Fibroblast of peridontal ligament (primary cell): ENCODE measurements around the gene SLC30A7.
"Not testable (repeated sequence)": the region's sequence is repeated elsewhere in the genome, so short reads cannot be mapped to it uniquely, and the experiment has no call there.

Source experiments
- DNase-seq: peaks from one replicate; pipeline ENCODE4 v3.0.0-alpha.2; 2010; ENCODE audit errors: extremely low read depth

SLC30A7 gene, protein sequence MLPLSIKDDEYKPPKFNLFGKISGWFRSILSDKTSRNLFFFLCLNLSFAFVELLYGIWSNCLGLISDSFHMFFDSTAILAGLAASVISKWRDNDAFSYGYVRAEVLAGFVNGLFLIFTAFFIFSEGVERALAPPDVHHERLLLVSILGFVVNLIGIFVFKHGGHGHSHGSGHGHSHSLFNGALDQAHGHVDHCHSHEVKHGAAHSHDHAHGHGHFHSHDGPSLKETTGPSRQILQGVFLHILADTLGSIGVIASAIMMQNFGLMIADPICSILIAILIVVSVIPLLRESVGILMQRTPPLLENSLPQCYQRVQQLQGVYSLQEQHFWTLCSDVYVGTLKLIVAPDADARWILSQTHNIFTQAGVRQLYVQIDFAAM

DNA sequence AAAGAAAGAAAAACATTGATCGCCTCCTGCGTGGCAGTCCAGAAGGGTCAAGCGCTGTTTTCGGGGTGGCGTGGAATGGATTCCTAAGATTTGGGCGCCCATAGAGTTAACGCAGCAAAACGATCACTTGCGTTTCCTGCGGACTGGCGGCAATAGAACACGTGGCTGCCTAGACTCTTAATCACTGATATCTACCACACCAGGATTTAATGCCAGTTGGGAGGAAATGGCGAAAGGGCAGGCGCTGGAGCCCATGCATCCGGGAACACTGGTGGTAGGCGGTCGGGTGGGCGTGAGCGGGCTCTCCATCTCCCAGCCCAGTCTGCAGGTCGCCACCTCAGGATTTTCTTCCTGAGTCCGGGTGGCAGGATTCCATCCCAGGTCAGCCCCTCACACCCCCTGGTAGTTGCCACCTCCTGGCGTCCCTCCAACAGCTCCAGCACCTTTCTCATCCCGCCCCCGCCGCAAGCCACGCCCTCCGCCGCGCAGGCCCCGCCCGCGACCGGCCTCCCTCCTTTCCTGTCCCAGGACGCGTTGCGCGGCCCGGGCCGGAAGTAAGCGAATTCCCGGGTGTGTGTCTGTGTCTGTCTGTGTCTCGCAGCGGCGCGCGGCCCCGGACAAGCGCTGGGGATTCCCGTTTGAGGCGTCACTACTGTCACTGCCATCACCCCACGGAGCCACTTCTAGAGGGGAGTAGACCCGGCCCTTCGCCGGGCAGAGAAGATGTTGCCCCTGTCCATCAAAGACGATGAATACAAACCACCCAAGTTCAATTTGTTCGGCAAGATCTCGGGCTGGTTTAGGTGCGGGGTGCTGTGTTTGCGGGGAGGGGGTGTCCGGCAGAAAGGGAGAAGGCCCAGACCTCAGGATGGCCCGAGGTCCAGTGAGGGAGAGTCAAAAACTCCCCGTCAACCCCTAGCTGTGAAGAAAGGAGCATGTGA is at the start of gene SLC30A7:
TSS of gene SLC30A7 (plus strand) at position 551 of the 941 bp plus-strand sequence. CDS start at position 724, 173 bp downstream.
- peak; percentile 74 for DNase-seq

DNA sequence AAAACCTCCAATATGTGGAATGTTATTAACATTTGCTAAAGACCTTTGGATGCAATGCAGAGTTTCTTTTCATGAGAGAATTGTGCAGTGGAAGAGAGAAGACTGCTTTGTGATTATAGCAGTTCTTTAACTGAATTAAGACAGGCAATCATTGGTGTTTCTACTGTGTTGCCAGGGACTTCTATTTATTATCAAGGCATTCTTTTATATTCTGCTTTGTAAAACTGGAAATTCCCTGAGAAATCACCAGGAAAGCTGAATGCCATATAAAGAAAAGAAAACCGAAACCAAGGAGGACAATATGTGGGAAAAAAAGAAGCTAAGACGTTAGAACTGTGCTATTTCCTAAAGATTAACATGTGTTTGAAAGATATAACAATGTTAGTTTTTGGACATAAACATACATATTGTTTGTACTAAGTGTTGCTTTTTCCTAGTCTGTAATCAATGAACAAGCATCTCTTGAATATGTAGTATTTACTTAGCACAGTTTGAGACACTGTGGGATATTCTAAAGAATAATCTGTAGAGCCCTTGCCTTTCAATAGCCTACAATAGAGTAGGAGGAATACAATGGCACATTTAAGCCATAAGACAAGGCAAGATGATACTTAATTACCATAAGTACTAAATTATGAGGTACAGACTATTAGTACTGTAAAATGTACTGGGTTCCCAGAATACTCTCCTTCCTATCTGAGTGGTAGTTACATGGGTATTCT is 48.4 kb upstream of the SLC30A7 start:
- peak; percentile 77 for DNase-seq

DNA sequence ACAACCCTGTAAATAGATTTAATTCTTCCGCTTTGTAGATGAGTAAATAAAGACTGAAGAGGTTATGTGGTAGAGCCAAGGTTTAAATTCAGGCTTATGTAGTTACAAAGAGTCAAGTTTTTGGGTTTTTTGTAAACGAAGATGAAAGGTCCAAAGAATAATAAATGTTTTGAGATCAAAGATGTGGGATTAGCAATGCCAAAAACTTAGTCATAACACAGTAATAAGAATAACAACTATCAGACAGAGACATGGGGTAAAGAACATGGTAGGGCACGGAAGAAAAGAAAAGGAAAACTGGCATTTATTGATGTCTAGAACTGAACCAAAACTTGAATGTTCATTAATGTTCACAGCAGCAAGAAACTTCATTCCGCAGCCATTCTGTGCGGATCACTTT is 44.2 kb upstream of the SLC30A7 start:
- DNase-seq = no peak

DNA sequence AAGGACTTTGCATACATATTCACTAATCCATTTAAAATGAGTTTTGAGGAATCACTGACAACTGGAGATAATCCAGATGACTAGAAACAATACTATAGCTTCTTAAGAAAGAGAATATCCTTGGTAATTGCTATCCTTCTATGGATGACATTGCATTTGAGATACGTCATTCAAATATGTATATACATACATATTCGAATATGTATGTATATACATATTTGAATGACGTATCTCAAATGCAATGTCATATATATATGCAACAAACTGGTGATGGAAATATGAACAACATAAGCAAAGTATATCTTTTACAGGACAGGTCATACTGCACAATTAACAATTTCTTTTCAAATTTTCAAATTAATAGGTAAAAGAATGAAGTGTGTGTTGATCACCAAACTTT is 42.9 kb upstream of the SLC30A7 start:
- no peak for DNase-seq

DNA sequence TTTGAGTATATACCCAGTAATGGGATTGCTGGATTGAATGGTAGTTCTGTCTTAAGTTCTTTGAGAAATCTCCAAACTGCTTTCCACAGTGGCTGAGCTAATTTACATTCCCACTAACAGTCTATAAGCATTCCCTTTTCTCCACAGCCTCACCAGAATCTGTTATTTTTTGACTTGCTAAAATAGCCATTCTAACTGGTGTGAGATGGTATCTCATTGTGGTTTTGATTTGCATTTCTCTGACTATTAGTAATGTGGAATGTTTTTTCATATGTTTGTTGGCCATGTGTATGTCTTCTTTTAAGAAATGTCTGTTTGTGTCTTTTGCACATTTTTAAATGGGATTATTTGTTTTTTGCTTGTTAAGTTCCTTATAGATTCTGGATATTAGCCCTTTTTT is 40.8 kb upstream of the SLC30A7 start:
- DNase-seq = peak; percentile 41

DNA sequence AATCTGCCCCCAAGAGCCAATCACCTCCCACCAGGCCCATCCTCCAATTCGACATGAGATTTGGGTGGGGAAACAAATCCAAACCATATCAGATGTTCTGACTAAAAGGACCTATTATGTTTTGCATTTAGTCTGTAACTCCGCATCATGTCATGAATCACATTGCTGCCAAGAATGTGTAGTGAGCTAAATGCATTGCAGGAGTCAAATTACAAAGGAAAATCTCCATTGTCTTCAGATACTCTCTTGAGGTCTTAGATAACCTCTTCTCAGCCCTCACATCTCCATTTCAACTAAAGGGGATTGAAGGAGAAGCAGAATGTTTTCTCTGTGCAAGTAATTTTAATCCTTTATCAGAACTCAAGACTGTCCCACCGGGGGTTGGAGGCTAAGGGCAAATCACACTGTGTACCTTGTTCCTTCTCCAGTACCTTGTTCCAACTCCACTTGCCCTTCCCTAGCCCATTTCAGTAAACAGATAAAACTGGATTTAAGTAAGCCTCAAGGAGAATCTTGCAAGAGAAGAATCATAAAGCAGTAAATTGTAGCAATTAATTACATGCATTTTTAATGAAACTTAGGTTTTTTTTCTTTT is 35.4 kb upstream of the SLC30A7 start:
- peak; percentile 81 for DNase-seq

DNA sequence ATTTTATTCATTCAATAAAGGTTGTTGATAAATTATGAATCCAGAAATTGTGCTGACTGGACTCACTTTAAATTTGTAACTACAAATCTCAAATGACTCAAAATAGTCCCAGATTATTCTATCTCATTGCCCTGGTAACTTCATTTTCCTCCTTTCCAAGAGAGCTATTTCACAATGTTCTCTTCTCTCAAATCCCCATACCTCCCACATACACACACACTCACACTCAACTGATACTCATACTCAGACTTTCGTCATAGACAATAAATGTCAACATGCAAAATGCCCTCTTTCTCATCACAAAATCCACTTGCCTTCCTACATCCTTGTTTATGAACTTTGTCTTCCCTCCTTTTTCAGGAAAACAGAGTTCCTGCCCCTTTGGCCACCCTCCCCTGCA is 34.5 kb upstream of the SLC30A7 start:
- DNase-seq = no peak

DNA sequence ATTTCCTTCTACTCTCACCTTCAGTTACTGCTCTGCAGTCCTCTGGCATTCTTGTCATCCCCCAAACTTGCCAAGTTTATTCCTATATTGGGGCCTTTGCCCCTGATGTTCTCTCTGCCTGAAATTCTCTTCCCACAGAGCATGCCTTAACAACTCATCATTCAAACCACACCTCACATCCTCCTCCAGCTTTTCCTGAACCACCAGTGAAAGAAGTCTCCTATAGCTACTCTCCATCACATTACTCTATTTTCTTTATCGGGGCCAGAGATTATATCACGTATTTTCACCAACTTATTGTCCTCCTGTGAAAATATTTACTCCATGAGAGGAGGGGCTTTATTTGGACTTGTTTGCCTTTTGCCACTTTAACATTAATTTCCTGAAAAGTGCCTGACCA is 33.3 kb upstream of the SLC30A7 start:
- peak; percentile 47 for DNase-seq

DNA sequence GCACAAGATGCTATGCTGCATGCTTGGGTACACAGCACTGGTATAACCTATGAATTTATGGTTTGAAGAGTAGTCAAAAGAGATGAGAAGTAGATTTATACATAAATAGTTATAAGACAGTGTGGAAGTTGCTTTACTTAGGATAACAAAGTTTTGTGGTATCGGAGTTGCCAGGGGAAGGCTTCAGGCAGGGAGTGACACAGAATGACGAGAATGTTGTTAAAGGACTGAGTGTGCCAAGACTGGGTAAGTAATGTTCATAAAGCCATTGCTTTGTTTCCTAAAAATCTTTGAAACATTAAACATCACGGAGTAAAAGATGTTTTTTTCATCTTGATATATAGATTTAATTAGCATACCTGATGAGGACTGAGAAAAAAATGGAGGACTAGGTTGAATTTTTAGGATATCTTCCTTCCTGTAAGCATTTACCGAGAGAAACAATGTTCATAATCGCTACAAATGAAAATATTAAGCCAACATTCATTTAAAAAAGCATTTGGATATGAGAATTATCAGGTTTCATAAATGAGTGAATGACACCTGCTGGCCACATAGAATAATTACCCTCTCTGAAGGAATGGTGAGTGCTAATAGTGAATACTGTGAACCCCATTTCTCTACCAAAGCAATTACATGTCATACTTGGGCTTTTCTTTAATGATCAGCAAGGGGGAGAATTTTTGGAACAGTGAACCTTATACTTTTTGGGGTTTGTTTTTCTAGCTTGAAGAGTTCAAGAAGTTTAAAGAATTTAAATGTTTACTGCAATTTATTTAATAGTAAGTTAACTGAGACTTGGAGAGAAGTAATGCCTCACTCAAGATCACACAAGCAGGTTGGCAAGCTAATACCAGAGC is 29.6 kb upstream of the SLC30A7 start:
- DNase-seq = peak; percentile 86

DNA sequence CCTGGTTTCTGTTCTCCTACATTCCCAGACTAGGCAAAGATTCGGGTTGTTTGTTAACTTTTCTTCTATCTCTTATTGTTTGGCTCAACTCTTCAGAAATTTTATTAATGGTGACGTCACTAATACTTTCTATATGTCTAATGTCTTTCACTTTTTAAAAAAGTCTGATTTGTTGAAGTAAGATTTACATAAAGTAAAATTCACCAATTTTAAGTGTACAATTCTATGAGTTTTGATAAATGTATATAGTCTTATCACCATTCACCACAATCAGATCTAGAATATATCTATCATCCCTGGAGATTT is 29.0 kb upstream of the SLC30A7 start:
- no peak for DNase-seq

DNA sequence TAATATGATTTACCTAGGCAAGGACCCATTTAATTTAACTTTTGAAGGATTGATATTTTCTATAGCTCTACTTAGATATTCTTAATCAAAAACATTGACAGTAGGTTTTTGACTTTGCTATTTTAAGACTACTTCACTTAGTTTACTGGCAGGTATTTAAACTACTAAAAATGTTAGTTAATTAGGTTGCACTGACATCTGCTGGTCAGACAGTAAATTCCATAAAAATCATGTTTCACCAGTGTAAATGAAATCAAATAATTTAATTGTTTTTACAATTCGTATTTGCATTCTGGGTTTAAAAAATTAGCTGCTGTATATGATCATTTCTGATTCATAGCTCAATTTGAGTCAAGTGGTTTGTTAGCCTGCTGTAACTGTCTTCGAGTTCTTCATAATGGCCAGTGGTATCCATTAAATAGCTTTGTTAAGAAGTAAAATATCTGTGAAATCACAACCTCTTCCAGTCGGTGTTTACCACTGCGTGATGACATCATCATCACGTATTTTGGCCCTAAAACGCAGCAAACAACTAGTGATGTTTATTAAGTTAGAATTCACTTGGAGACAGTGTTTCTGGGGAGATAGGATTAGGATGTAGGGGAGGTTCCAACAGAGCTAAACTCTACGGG is 27.4 kb upstream of the SLC30A7 start:
- DNase-seq = peak; percentile 84

DNA sequence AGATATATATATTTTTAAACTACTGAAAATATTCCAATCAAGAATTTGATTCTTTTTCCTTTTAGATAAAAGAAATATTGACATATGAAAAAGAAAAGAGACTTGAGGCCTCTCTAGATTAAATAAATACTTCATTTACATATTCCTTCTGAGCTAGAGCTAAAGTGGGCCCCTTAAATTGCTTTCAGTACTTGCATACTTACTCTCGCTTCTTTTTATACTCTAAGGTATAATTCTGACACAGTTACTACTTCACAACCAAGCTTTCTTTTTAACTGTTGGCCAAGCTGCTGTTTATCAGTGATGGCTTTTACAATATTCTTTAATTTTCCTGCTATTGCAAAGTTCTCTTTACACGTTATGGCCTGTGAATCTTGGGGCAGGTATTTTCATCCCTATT is 25.9 kb upstream of the SLC30A7 start:
- DNase-seq = no peak

DNA sequence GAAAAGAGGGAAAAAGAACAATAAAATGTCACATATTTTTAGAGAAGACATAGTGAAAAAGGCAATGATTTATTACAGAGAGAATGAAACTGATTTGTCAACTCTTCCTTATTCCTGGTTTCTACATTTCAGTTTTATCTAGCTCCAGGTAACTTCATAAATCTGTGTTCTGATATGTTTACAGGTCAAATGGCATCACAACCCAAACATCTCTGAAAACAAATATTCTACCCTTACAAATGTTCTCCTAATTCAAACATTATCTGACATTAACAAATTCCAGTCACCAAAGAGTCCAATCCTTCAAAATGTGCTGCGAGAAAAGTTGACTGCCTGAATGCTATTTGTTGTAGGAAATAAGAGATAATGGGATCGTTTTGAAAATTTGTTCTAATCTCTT is 21.5 kb upstream of the SLC30A7 start:
- DNase-seq = no peak

DNA sequence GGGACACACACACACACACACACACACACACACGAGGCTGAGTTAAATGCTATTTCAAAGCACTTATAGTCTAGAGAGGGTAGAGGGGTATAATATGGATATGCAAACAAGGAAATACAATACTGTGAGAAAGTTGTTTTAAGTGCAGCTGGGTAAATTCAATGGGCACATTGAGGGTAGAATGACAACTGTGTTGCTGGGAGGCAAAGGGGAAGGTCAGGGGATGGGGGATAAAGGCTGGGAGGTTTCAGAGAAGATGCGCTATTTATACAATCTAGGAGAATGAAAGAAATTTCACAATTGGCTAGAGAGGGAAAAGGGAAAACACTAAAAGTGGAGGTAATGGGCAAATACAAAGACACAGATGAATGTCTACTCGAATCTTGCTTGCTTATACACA is 20.7 kb upstream of the SLC30A7 start:
- DNase-seq = no peak

DNA sequence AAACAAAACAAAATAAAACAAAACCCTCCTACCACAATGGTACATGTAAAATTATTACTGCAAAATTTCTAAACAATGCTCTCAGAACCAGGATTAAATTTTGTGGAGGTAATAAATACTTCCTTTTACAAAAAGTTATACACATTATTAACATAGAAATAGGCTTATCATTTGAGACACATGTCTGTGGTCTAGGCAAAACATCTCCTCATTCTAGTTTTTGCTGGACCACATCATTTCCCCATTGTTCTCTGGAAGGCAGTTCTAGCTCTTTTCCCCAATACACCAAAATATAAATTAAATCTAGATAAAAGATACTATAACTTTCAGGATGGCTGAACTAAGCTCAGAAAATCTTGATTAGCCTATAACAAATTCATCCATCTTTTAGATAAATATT is 19.6 kb upstream of the SLC30A7 start:
- DNase-seq = no peak

DNA sequence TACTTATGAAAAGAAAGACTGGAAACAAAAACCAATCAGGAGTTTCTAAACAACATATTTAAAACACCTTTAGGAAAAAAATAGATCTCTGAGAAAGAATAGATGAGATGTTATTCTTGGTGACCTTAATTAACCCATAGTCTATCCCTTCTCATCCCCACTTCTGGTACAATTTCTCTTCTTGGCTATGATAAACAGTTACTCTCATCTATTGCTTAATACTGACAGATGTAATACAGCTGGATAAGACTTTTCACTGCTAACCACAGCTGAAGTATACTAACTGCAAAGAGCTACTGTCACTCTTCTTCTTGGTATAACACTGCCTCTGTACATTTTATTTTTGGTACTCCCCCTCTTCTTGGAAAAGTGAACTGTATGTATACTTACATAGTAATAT is 16.5 kb upstream of the SLC30A7 start:
- peak; percentile 33 for DNase-seq

DNA sequence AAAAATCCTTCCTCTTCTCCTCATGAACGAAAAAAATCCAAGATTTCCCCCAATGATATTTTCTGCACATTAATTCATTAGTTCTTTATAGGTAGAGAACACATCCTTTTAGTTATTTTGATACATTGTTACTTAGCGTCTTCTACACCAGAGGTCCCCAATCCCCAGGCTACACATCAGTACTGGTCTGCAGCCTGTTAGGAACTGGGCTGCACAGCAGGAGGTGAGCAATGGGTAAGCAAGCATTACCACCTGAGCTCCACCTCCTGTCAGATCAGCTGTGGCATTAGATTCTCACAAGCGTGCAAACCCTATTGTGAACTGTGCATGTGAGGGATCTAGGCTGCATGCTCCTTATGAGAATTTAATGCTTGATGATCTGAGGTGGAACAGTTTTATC is 14.2 kb upstream of the SLC30A7 start:
- no peak for DNase-seq

DNA sequence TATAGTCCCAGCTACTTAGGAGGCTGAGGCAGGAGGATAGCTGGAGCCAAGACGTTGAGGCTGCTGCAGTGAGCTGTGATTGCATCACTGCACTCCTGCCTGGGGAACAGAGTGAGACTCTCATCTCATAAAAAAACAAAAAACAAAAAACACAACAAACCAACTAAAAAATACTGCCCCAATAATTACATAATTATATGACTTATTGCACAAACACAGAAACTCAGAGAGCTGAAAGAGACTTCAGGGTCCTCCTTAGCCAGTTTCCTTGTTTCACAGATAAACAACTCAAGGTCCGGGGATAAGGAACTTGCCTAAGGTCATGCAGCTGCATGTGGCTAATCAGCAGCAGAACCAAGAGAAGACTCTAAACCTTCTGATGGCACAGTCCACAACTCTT is 13.2 kb upstream of the SLC30A7 start:
- DNase-seq = no peak

DNA sequence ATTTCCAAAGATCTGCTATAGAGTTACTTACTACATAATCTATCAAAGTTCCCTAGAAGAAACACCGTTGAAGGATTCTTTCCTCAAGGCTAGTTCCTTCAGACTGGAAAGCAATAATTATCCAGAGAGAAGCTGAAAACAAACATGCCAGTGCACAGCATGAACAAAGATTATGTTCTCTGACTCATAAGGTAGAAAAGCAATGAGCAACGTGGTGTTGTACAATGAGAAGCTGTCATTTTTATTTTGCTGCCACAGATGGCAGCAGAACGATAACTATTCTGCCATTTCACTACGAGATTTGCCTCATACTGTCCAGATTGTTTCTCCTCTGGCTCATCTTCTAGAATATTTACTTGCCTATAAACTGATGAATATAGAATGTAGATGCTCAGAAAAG is 11.9 kb upstream of the SLC30A7 start:
- DNase-seq = peak; percentile 66

DNA sequence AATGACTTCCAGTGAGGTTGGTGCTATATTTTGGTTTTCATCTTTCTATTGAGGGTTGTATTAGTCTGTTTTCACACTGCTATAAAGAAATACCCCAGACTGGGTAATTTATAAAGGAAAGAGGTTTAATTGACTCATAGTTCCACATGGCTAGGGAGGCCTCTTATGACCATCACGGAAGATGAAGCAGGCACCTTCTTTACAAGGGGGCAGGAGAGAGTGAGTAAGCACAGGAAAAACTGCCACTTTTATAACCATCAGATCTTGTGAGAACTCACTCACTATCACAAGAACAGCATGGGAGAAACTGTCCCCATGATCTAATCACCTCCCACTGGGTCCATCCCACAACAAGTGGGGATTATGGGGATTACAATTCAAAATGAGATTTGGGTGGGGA is 6.9 kb upstream of the SLC30A7 start:
- DNase-seq = not testable (repeated sequence)
